K562 (cell line): ENCODE results near the gene ZNF692. TPM values are rescaled to one million over a fixed set of nuclear protein-coding genes. Genes with fewer than 3 reads are reported as not detected.
A peak's percentile ranks its signal among the peaks of the same experiment; 100 is the strongest.

ENCODE experiments used
- ATAC-seq: fragments of 200-7000 bp; cut with Tn5 transposase; 3 replicates; pipeline ENCODE4 v1.9.1; 2020; ENCODE audit warnings: moderate library complexity
- BruUV-seq: library from RNA; stranded (reverse); fragments of 400-500 nt; replicated peaks from 2 replicates; lab custom pipeline; 2021; lab: Mats Ljungman, UMichigan
- CTCF ChIA-PET: fragments of 300-600 bp; formaldehyde crosslinking; extraction: SDS; loops from one replicate; lab custom pipeline; 2021; ENCODE audit warnings: low intra/inter-chr PET ratio; lab: Yijun Ruan, JAX
- POLR2A ChIA-PET: fragments of 300-600, 350-650 bp; sonication (Branson Sonifier 250); formaldehyde crosslinking; extraction: SDS; loops from one replicate; lab custom pipeline; 2021; ENCODE audit warnings: antibody characterized with exemption, inconsistent platforms; lab: Yijun Ruan, JAX
- DNase-seq, 4 experiments: peaks; one replicate each; pipeline versions ENCODE4 v3.0.0 to v3.0.0-alpha.2; 2011 to 2018; ENCODE audit warnings: low spot score in 3 of 4, mixed read lengths in 3 of 4; ENCODE audit errors: extremely low read depth in 1 of 4
- FAIRE-seq: peaks from 2 replicates; lab custom pipeline; 2011; peaks lifted over from hg19 to GRCh38; lab: Jason Lieb, UNC
- H2AFZ ChIP-seq: 2 replicates; pipeline ENCODE4 v1.6.0; 2011; ENCODE audit warnings: low read depth, low read length, control low read depth, inconsistent platforms
- H3K27ac ChIP-seq: fragments of 200-600 bp; 3 replicates; pipeline ENCODE4 v1.8.0; 2011; ENCODE audit warnings: low read depth, mild to moderate bottlenecking, control low read depth, inconsistent platforms, low read length, moderate library complexity, mixed read lengths; ENCODE audit errors: extremely low read depth
- H3K27me3 ChIP-seq, 2 experiments: fragments of 300-600 bp in 1 of 2; 2 replicates in 1 of 2; 3 replicates in 1 of 2; pipeline versions ENCODE4 v1.6.0 to v1.8.0; 2011; ENCODE audit warnings: inconsistent platforms in 2 of 2, low read length in 2 of 2, mild to moderate bottlenecking in 1 of 2, mixed read lengths in 1 of 2, moderate library complexity in 1 of 2; ENCODE audit not compliant: control insufficient read depth in 2 of 2, insufficient read depth in 2 of 2
- H3K36me3 ChIP-seq: fragments of 300-600 bp; 3 replicates; pipeline ENCODE4 v1.8.0; 2011; ENCODE audit warnings: mild to moderate bottlenecking, low read length, inconsistent platforms; ENCODE audit not compliant: control insufficient read depth, insufficient read depth
- H3K4me1 ChIP-seq, 2 experiments: fragments of 200-600 bp in 1 of 2; replicated peaks in 1 of 2; 2 replicates in 1 of 2; 3 replicates in 1 of 2; pipeline versions ENCODE4 v1.5.1 to v1.8.0; 2011; ENCODE audit warnings: inconsistent platforms in 2 of 2, low read length in 2 of 2, mild to moderate bottlenecking in 1 of 2, mixed read lengths in 1 of 2, moderate library complexity in 1 of 2; ENCODE audit not compliant: control insufficient read depth in 2 of 2, insufficient read depth in 2 of 2
- H3K4me2 ChIP-seq: 2 replicates; pipeline ENCODE4 v1.6.1; 2011; ENCODE audit warnings: low read length, control low read depth, inconsistent platforms, mixed read lengths; ENCODE audit not compliant: insufficient read depth
- H3K4me3 ChIP-seq: fragments of 200-600 bp; sonication (generic), shearing (Covaris generic); 2 replicates; pipeline ENCODE4 v1.5.1; 2016; ENCODE audit warnings: control low read depth, inconsistent platforms
- H3K79me2 ChIP-seq: fragments of 200-600 bp; 3 replicates; pipeline ENCODE4 v1.8.0; 2011; ENCODE audit warnings: low read length, inconsistent platforms; ENCODE audit not compliant: control insufficient read depth, insufficient read depth
- H3K9ac ChIP-seq, 2 experiments: 2 replicates each; pipeline versions ENCODE4 v1.6.0 to v1.6.1; 2011; ENCODE audit warnings: low read depth in 2 of 2, low read length in 2 of 2, control low read depth in 1 of 2, inconsistent platforms in 1 of 2, mild to moderate bottlenecking in 1 of 2, mixed read lengths in 1 of 2; ENCODE audit not compliant: insufficient read depth in 1 of 2
- H3K9me1 ChIP-seq: one replicate; pipeline ENCODE4 v1.6.0; 2011; ENCODE audit warnings: inconsistent platforms, mild to moderate bottlenecking, low read length, moderate library complexity; ENCODE audit not compliant: control insufficient read depth, insufficient read depth
- H3K9me3 ChIP-seq: replicated peaks from 2 replicates; pipeline ENCODE4 v1.5.1; 2011; ENCODE audit warnings: low read depth, low read length, inconsistent platforms; ENCODE audit not compliant: control insufficient read depth, insufficient read depth
- H4K20me1 ChIP-seq: replicated peaks from 2 replicates; pipeline ENCODE4 v1.6.1; 2011; ENCODE audit warnings: low read length, inconsistent platforms, mixed read lengths; ENCODE audit not compliant: control insufficient read depth, insufficient read depth
- ASH1L ChIP-seq: fragments of 450-650 bp; IDR thresholded peaks from 2 replicates; pipeline ENCODE4 v1.6.1; 2018; ENCODE audit warnings: borderline replicate concordance, mild to moderate bottlenecking, low read depth; ENCODE audit not compliant: partially characterized antibody
- NFRKB ChIP-seq: fragments of 450-650 bp; IDR thresholded peaks from 2 replicates; pipeline ENCODE4 v1.6.1; 2016; ENCODE audit warnings: low read depth
- NR2F6 ChIP-seq: fragments of 450-650 bp; formaldehyde crosslinking; IDR thresholded peaks from 2 replicates; pipeline ENCODE4 v1.4.0; 2020; ENCODE audit warnings: mild to moderate bottlenecking
- PRPF4 ChIP-seq: fragments of 200-400 bp; formaldehyde crosslinking; IDR thresholded peaks from one replicate; pipeline ENCODE4 v1.6.1; 2017; ENCODE audit warnings: low read length, low read depth, mild to moderate bottlenecking; ENCODE audit not compliant: insufficient read depth, poor library complexity, severe bottlenecking
- TARDBP ChIP-seq: fragments of 450-650 bp; IDR thresholded peaks from 2 replicates; pipeline ENCODE4 v1.6.1; 2016
- TCF7 ChIP-seq: sonication (generic); IDR thresholded peaks from 2 replicates; pipeline ENCODE4 v1.6.1; 2016; ENCODE audit warnings: antibody characterized with exemption, borderline replicate concordance
- WHSC1 ChIP-seq: IDR thresholded peaks from one replicate; pipeline ENCODE4 v1.6.1; 2012; ENCODE audit warnings: low read length, control low read depth, inconsistent platforms
- ZNF347 ChIP-seq: fragments of 450-650 bp; formaldehyde crosslinking; IDR thresholded peaks from 2 replicates; pipeline ENCODE4 v1.4.0; 2020; ENCODE audit warnings: low read depth, mild to moderate bottlenecking, moderate library complexity
- WGBS: fragments of 100-300 bp; shearing (Covaris generic); methylation state at CpG from one replicate; pipeline ENCODE4 v1.1.6; 2016; ENCODE audit warnings: low coverage, mixed read lengths; ENCODE audit not compliant: insufficient coverage; ENCODE audit errors: missing lambda C conversion rate; 5-methylcytosine and 5-hydroxymethylcytosine counted together
- in situ Hi-C: fragments of 300-500 bp; cut with MboI; formaldehyde crosslinking; loops from 4 replicates; pipeline ENCODE4 v1.15.0; 2018; ENCODE audit warnings: inconsistent platforms, mixed read lengths
- intact Hi-C: fragments of 100-400 bp; cut with micrococcal nuclease; formaldehyde crosslinking; loops from 2 replicates; pipeline ENCODE4 v1.14.2; 2022
- polyA plus RNA-seq, 8 experiments: library from polyadenylated mRNA; depleted of rRNA in 4 of 8; stranded (reverse) in 5 of 8; unstranded in 3 of 8; fragments of >200 nt; fragmentation: Nextera tagmentation in 2 of 8; fragmentation: Illumina TruSeq in 1 of 8; extraction: Ambion mirVana in 2 of 8; extraction: Trizol in 1 of 8; gene quantifications; 2 replicates each; pipeline versions ENCODE4 v1.2.1 to v1.2.3, GENCODE V29; 2011 to 2014; ENCODE audit warnings: inconsistent platforms in 1 of 8, missing spikeins in 1 of 8
- total RNA-seq, 7 experiments: library from RNA; depleted of rRNA in 6 of 7; stranded (reverse); fragments of >200 nt in 6 of 7; fragmentation: Illumina TruSeq in 2 of 7; extraction: Trizol in 2 of 7; gene quantifications; 2 replicates each; pipeline versions ENCODE4 v1.2.1 to v1.2.3, GENCODE V29; 2011 to 2021; ENCODE audit warnings: low replicate concordance in 1 of 7
- TF ChIP-seq, protein P1 (sequence below): sonication (generic); formaldehyde crosslinking; IDR thresholded peaks from 2 replicates; pipeline ENCODE4 v1.8.0; 2022; ENCODE audit warnings: mild to moderate bottlenecking, missing genetic modification reagents
- TF ChIP-seq, protein P2 (sequence below): fragments of 250-450 bp; sonication (Bioruptor Pico); IDR thresholded peaks from 2 replicates; pipeline ENCODE4 v1.8.0; 2022; ENCODE audit warnings: inconsistent platforms

ZNF692 gene
- total and polyA plus RNA-seq, 9 of the 15 experiments (the other 6 are each of a cell fraction or from before 2014, with no cell fraction given), result 8.4 to 143 (median 55.9) TPM

DNA sequence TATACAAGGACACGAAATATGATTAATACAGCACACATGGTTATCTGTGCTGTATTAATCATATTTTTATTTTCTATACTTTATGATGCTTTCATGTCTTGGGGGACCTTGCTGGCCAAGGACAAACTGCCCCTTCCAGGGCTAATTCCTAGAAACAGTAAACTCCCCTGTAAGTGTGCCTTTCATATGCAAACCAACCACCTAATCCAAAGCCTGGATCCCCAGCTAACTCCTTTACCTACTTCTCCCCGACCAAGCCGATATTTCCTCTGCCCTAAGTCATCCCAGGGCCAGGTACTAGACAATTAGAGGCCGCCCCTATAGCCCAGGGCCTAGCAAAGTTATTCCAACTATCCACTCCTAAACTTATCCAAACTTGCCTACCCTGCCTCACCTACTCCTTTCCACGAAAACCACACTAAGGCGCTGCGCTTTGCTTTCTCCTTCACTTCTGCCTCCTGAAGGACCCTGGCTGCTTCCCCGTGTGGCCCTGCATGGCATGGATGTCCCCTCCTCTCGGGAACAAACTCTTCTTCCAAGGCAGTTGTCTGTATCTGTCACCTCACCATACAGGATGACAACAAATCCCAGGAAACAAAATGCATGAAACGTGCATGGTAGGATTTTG lies 43.4 kb downstream of the ZNF692 start:
- no peaks in the 10 kb centered on the region for H3K27me3 ChIP-seq
- no TSS peak for BruUV-seq
- no peak for ATAC-seq
- intact Hi-C loops, result no loop called here
- 78% methylated on average over 10 of the region's 10 CpGs for WGBS
- peaks cover 71% of the 10 kb centered on the region for H3K36me3 ChIP-seq
- TF ChIP-seq, protein P1, sequence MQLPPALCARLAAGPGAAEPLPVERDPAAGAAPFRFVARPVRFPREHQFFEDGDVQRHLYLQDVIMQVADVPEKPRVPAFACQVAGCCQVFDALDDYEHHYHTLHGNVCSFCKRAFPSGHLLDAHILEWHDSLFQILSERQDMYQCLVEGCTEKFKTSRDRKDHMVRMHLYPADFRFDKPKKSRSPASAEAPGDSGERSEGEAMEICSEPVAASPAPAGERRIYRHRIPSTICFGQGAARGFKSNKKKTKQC (CRISPR knock-in tag), result no peak
- TF ChIP-seq, protein P2, sequence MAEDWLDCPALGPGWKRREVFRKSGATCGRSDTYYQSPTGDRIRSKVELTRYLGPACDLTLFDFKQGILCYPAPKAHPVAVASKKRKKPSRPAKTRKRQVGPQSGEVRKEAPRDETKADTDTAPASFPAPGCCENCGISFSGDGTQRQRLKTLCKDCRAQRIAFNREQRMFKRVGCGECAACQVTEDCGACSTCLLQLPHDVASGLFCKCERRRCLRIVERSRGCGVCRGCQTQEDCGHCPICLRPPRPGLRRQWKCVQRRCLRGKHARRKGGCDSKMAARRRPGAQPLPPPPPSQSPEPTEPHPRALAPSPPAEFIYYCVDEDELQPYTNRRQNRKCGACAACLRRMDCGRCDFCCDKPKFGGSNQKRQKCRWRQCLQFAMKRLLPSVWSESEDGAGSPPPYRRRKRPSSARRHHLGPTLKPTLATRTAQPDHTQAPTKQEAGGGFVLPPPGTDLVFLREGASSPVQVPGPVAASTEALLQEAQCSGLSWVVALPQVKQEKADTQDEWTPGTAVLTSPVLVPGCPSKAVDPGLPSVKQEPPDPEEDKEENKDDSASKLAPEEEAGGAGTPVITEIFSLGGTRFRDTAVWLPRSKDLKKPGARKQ (CRISPR knock-in tag), result no peak
- TF ChIP-seq TCF7 (no peak), WHSC1 (no peak), TARDBP (no peak), NR2F6 (no peak), NFRKB (no peak), ASH1L (no peak), ZNF347 (CRISPR knock-in tag) (no peak), PRPF4 (no peak)
- TF ChIP-seq, all 486 proteins: peak for 0
- no peak for FAIRE-seq
- no peaks in the 10 kb centered on the region for H3K9me1 ChIP-seq
- no peak overlapping the region for H3K4me2 ChIP-seq
- in situ Hi-C loops, result no loop called here
- 0 out of 2 replicates have a peak, but pooled peaks cover 9% of the 10 kb centered on the region for H4K20me1 ChIP-seq
- no peak overlapping the region for H2AFZ ChIP-seq
- CTCF ChIA-PET, result no interaction called here
- H3K27ac ChIP-seq, result no peak overlapping the region
- POLR2A ChIA-PET, result interaction anchor here (1.1 kb wide), 1 partner anchor 10 kb away, joined by 4 read pairs; the partner anchor contains the start of gene SH3BP5L
- peaks cover 0 to 6% of the 10 kb centered on the region in 2 experiments; a peak in 2 of 5 replicates for H3K4me1 ChIP-seq
- DNase-seq, result peak in 2 of 4 experiments; percentile 2 to 4
- H3K4me3 ChIP-seq, result no peak overlapping the region
- H3K9ac ChIP-seq, result no peak overlapping the region
- no peaks in the 10 kb centered on the region for H3K9me3 ChIP-seq
- H3K79me2 ChIP-seq, result peaks cover 9% of the 10 kb centered on the region; the same call in 2 of the 3 replicates
